ENCODE results near the gene GNG2.
A peak's percentile ranks its signal among the peaks of the same experiment; 100 is the strongest.

The GNG2 gene

DNA sequence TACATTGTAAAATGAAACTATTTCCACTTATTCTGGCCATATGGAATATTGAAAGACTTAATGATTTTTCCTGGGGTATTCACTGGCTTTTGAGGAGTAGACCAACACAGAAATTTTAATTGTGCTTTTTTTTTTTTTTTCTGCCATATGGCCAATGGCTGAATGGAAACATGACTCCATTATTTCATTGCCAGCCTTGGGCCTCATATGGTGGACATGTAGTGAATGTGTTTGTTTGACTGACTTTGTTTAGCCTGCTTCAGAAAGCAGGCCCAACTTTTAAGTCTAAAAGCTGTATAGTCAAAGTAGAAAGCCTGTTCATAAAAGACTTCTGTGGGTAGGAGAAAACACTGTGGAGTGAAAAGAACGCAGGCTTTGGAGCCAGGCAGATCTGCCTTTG is 2.4 kb downstream of the GNG2 start:
- Histone ChIP-seq H3K27ac (ENCODE audit: low read length) (no peak overlapping the region), H3K4me2 (ENCODE audit: low read depth, low read length) (peak overlapping the region; percentile 86), H3F3A (ENCODE audit: insufficient read depth, low read length) (no peaks in the 10 kb centered on the region), H3K36me3 (replicated peaks; ENCODE audit: insufficient read depth, low read length) (no peaks in the 10 kb centered on the region), H2AFZ (ENCODE audit: low read length) (no peak overlapping the region), H3K9me3 (replicated peaks; ENCODE audit: insufficient read depth, low read length) (no peaks in the 10 kb centered on the region), H3K27me3 (replicated peaks; ENCODE audit: insufficient read depth, low read length) (no peaks in the 10 kb centered on the region), H4K20me1 (ENCODE audit: insufficient read depth, low read length) (no peaks in the 10 kb centered on the region), H3K4me3 (ENCODE audit: low read length) (peak overlapping the region; percentile 60; the same call in 1 of the 2 replicates), H3K9me2 (replicated peaks; ENCODE audit: insufficient read depth, low read length) (no peaks in the 10 kb centered on the region), H3K9ac (ENCODE audit: low read length) (no peak overlapping the region), H3K79me2 (ENCODE audit: low read length) (no peaks in the 10 kb centered on the region), H3K4me1 (ENCODE audit: low read length) (no peaks in the 10 kb centered on the region)
- DNase-seq, result no peak
- TF ChIP-seq EZH2 (optimal IDR thresholded peaks at IDR 0.05; ENCODE audit: low read depth, low read length) (no peak), EZH2phosphoT487 (IDR thresholded peaks at IDR 0.05; ENCODE audit: low read length) (no peak)
- TF ChIP-seq, protein P1, sequence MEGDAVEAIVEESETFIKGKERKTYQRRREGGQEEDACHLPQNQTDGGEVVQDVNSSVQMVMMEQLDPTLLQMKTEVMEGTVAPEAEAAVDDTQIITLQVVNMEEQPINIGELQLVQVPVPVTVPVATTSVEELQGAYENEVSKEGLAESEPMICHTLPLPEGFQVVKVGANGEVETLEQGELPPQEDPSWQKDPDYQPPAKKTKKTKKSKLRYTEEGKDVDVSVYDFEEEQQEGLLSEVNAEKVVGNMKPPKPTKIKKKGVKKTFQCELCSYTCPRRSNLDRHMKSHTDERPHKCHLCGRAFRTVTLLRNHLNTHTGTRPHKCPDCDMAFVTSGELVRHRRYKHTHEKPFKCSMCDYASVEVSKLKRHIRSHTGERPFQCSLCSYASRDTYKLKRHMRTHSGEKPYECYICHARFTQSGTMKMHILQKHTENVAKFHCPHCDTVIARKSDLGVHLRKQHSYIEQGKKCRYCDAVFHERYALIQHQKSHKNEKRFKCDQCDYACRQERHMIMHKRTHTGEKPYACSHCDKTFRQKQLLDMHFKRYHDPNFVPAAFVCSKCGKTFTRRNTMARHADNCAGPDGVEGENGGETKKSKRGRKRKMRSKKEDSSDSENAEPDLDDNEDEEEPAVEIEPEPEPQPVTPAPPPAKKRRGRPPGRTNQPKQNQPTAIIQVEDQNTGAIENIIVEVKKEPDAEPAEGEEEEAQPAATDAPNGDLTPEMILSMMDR (IDR thresholded peaks at IDR 0.05; ENCODE audit: low read length), result no peak

DNA sequence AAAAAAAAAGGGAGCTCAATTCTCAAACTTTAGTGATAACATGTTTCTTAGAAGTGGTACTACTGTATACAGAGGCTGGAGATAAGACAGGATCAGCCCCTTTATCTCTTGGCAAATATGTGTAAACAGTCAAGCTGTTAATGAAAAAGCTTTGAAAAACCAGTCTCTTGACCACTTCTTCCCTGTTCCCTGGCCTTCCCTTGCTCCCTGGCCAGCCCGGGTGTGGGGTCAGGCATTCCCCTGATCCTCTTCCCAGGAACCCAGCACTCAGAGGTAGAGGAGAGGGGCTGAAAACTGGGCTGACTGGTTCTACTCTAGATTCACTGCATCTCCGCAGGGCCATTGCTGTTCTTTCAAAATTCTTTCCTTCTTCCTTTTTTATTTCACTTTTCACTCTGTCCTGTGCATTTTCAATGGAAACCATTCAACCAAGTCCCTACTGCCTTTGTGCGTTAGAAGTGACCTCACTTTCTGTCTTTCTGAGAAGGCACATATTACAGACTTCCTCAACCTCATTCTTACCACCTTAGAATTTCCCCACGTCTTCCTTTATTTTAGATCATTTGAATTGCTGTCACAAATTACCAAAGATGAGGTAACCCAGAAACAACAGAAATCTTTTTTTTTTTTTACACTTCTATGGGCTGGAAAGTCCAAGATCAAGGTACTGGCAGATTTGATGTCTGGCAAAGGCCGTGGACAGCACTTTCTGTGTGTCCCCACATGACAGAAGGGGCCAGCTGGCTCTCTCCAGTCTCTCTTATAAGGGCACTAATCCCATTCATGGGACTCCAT is 5.7 kb downstream of the GNG2 start:
- Histone ChIP-seq H3K4me3 (ENCODE audit: low read length) (no peak overlapping the region), H4K20me1 (ENCODE audit: insufficient read depth, low read length) (no peaks in the 10 kb centered on the region), H3K4me1 (ENCODE audit: low read length) (no peaks in the 10 kb centered on the region), H3K9ac (ENCODE audit: low read length) (no peak overlapping the region), H3K27ac (ENCODE audit: low read length) (no peak overlapping the region), H3K9me3 (replicated peaks; ENCODE audit: insufficient read depth, low read length) (no peaks in the 10 kb centered on the region), H3F3A (ENCODE audit: insufficient read depth, low read length) (no peaks in the 10 kb centered on the region), H3K36me3 (replicated peaks; ENCODE audit: insufficient read depth, low read length) (no peaks in the 10 kb centered on the region), H2AFZ (ENCODE audit: low read length) (no peak overlapping the region), H3K27me3 (replicated peaks; ENCODE audit: insufficient read depth, low read length) (no peaks in the 10 kb centered on the region), H3K79me2 (ENCODE audit: low read length) (no peaks in the 10 kb centered on the region), H3K4me2 (ENCODE audit: low read depth, low read length) (no peak overlapping the region), H3K9me2 (replicated peaks; ENCODE audit: insufficient read depth, low read length) (no peaks in the 10 kb centered on the region)
- TF ChIP-seq EZH2phosphoT487 (IDR thresholded peaks at IDR 0.05; ENCODE audit: low read length) (no peak), EZH2 (optimal IDR thresholded peaks at IDR 0.05; ENCODE audit: low read depth, low read length) (no peak)
- TF ChIP-seq, protein P1 (IDR thresholded peaks at IDR 0.05; ENCODE audit: low read length), result no peak
- DNase-seq, result no peak

DNA sequence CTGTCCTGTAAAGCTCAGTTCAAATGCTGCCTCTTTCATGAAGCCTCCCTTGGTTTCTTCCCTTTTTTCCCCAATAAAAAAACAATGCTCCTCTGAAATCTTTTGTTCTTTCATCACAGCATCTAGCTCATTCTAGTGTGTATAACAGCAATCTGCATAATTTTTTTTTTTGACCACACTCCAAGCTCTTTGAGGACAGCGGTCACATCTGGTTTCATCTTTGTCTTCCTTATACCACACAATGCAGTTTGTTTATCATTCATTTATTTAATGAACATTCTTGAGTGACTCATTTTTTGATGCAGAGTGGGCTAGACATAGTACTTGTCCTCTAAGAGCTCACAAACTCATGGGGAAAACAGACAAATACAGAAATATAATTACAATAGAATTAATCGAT is 7.3 kb downstream of the GNG2 start:
- H4K20me1 ChIP-seq (ENCODE audit: insufficient read depth, low read length), result no peaks in the 10 kb centered on the region
- no peak overlapping the region for H3K9ac ChIP-seq (ENCODE audit: low read length)
- H3K9me3 ChIP-seq (replicated peaks; ENCODE audit: insufficient read depth, low read length), result no peaks in the 10 kb centered on the region
- H3K27me3 ChIP-seq (replicated peaks; ENCODE audit: insufficient read depth, low read length), result no peaks in the 10 kb centered on the region
- TF ChIP-seq EZH2 (optimal IDR thresholded peaks at IDR 0.05; ENCODE audit: low read depth, low read length) (no peak), EZH2phosphoT487 (IDR thresholded peaks at IDR 0.05; ENCODE audit: low read length) (no peak)
- TF ChIP-seq, protein P1 (IDR thresholded peaks at IDR 0.05; ENCODE audit: low read length), result no peak
- no peaks in the 10 kb centered on the region for H3K9me2 ChIP-seq (replicated peaks; ENCODE audit: insufficient read depth, low read length)
- DNase-seq, result no peak
- no peaks in the 10 kb centered on the region for H3K4me1 ChIP-seq (ENCODE audit: low read length)
- no peak overlapping the region for H3K27ac ChIP-seq (ENCODE audit: low read length)
- no peak overlapping the region for H3K4me3 ChIP-seq (ENCODE audit: low read length)
- no peaks in the 10 kb centered on the region for H3K79me2 ChIP-seq (ENCODE audit: low read length)
- no peaks in the 10 kb centered on the region for H3F3A ChIP-seq (ENCODE audit: insufficient read depth, low read length)
- no peak overlapping the region for H3K4me2 ChIP-seq (ENCODE audit: low read depth, low read length)
- no peak overlapping the region for H2AFZ ChIP-seq (ENCODE audit: low read length)
- no peaks in the 10 kb centered on the region for H3K36me3 ChIP-seq (replicated peaks; ENCODE audit: insufficient read depth, low read length)

All from MM.1S (cell line).